Measurements from ENCODE around the gene SLC39A11.

SLC39A11 gene

GRCh38 chr17:72660274-72661115 lies 432.0 kb downstream of the SLC39A11 start:
- ATAC-seq, result no peak

GRCh38 chr17:72659811-72660210 lies 432.7 kb downstream of the SLC39A11 start:
- no peak for ATAC-seq
- no peak for TF ChIP-seq ZNF8 (CRISPR knock-in tag; IDR thresholded peaks at IDR 0.05)
- no peak for TF ChIP-seq ESRRG (CRISPR knock-in tag; IDR thresholded peaks at IDR 0.05)
- no peak for TF ChIP-seq POU6F1 (CRISPR knock-in tag; IDR thresholded peaks at IDR 0.05; ENCODE audit: borderline replicate concordance, low read depth)
- TF ChIP-seq ZNF70 (CRISPR knock-in tag; IDR thresholded peaks at IDR 0.05), result no peak
- TF ChIP-seq TOX (CRISPR knock-in tag; IDR thresholded peaks at IDR 0.05; ENCODE audit: borderline replicate concordance), result no peak
- no peak for TF ChIP-seq PATZ1 (CRISPR knock-in tag; IDR thresholded peaks at IDR 0.05; ENCODE audit: borderline replicate concordance)
- no peak for TF ChIP-seq CSRNP3 (CRISPR knock-in tag; IDR thresholded peaks at IDR 0.05)
- no peak for TF ChIP-seq GLIS3 (CRISPR knock-in tag; IDR thresholded peaks at IDR 0.05)
- no peak for TF ChIP-seq ZFP3 (CRISPR knock-in tag; IDR thresholded peaks at IDR 0.05)
- TF ChIP-seq SNAI2 (CRISPR knock-in tag; IDR thresholded peaks at IDR 0.05), result no peak
- TF ChIP-seq ZC3H10 (CRISPR knock-in tag; IDR thresholded peaks at IDR 0.05), result no peak
- no peak for TF ChIP-seq RARB (CRISPR knock-in tag; IDR thresholded peaks at IDR 0.05)
- no peak for TF ChIP-seq ZNF565 (CRISPR knock-in tag; conservative IDR thresholded peaks at IDR 0.05; ENCODE audit: low read depth)
- no peak for TF ChIP-seq ISL1 (CRISPR knock-in tag; IDR thresholded peaks at IDR 0.05)
- TF ChIP-seq CREB5 (CRISPR knock-in tag; IDR thresholded peaks at IDR 0.05; ENCODE audit: low read depth), result no peak
- TF ChIP-seq OSR1 (CRISPR knock-in tag; IDR thresholded peaks at IDR 0.05), result no peak
- TF ChIP-seq TCF4 (CRISPR knock-in tag; IDR thresholded peaks at IDR 0.05; ENCODE audit: borderline replicate concordance), result no peak
- TF ChIP-seq BACH2 (CRISPR knock-in tag; IDR thresholded peaks at IDR 0.05; ENCODE audit: borderline replicate concordance), result no peak
- TF ChIP-seq TSHZ2 (CRISPR knock-in tag; IDR thresholded peaks at IDR 0.05), result no peak
- TF ChIP-seq ARNTL (CRISPR knock-in tag; IDR thresholded peaks at IDR 0.05; ENCODE audit: borderline replicate concordance, low read depth), result no peak

More at GRCh38 chr17:72660274-72661115, 432.0 kb downstream of the SLC39A11 start:
- no peak for TF ChIP-seq ZFP3 (CRISPR knock-in tag; IDR thresholded peaks at IDR 0.05)
- no peak for TF ChIP-seq ESRRG (CRISPR knock-in tag; IDR thresholded peaks at IDR 0.05)
- TF ChIP-seq TCF4 (CRISPR knock-in tag; IDR thresholded peaks at IDR 0.05; ENCODE audit: borderline replicate concordance), result no peak

- no peak for ATAC-seq
- no peak for TF ChIP-seq ZC3H10 (CRISPR knock-in tag; IDR thresholded peaks at IDR 0.05)
- no peak for TF ChIP-seq OSR1 (CRISPR knock-in tag; IDR thresholded peaks at IDR 0.05)
- TF ChIP-seq ZNF70 (CRISPR knock-in tag; IDR thresholded peaks at IDR 0.05), result no peak
- no peak for TF ChIP-seq ESRRG (CRISPR knock-in tag; IDR thresholded peaks at IDR 0.05)
- no peak for TF ChIP-seq CREB5 (CRISPR knock-in tag; IDR thresholded peaks at IDR 0.05; ENCODE audit: low read depth)
- TF ChIP-seq POU6F1 (CRISPR knock-in tag; IDR thresholded peaks at IDR 0.05; ENCODE audit: borderline replicate concordance, low read depth), result no peak
- no peak for TF ChIP-seq TOX (CRISPR knock-in tag; IDR thresholded peaks at IDR 0.05; ENCODE audit: borderline replicate concordance)
- no peak for TF ChIP-seq ISL1 (CRISPR knock-in tag; IDR thresholded peaks at IDR 0.05)
- TF ChIP-seq TCF4 (CRISPR knock-in tag; IDR thresholded peaks at IDR 0.05; ENCODE audit: borderline replicate concordance), result no peak
- TF ChIP-seq ZNF565 (CRISPR knock-in tag; conservative IDR thresholded peaks at IDR 0.05; ENCODE audit: low read depth), result no peak
- no peak for TF ChIP-seq GLIS3 (CRISPR knock-in tag; IDR thresholded peaks at IDR 0.05)
- TF ChIP-seq RARB (CRISPR knock-in tag; IDR thresholded peaks at IDR 0.05), result no peak
These were observed 433.8 kb downstream of the SLC39A11 start for GRCh38 chr17:72658675-72659074.

Measured in SK-N-SH treated with all-trans-retinoic acid at 6 μM for 48 hours (cell line).